H9 (cell line): ENCODE results near the gene UNC13D. TPM values are rescaled to one million over a fixed set of nuclear protein-coding genes. Genes with fewer than 3 reads are reported as not detected.

Experiments
- DNase-seq: peaks from one replicate; pipeline ENCODE4 v3.0.0-alpha.2; 2017
- H2AFZ ChIP-seq: one replicate; pipeline ENCODE4 v1.6.1; 2013; ENCODE audit warnings: mild to moderate bottlenecking, low read length, control low read depth, moderate library complexity
- H2AK5ac ChIP-seq: 2 replicates; pipeline ENCODE4 v1.6.1; 2013; ENCODE audit warnings: low read length, control low read depth, mixed read lengths; ENCODE audit not compliant: insufficient read length
- H2BK120ac ChIP-seq: one replicate; pipeline ENCODE4 v1.6.1; 2013; ENCODE audit warnings: low read depth, mild to moderate bottlenecking, low read length, control low read depth, inconsistent platforms; ENCODE audit not compliant: poor library complexity, severe bottlenecking
- H2BK12ac ChIP-seq: 2 replicates; pipeline ENCODE4 v1.6.1; 2013; ENCODE audit warnings: low read length, control low read depth, mixed read lengths, low read depth; ENCODE audit not compliant: insufficient read length
- H2BK15ac ChIP-seq: 2 replicates; pipeline ENCODE4 v1.6.1; 2013; ENCODE audit warnings: low read depth, low read length, control low read depth
- H2BK20ac ChIP-seq: one replicate; pipeline ENCODE4 v1.6.1; 2013; ENCODE audit warnings: low read depth, mild to moderate bottlenecking, low read length, control low read depth, inconsistent platforms; ENCODE audit not compliant: poor library complexity, severe bottlenecking
- H2BK5ac ChIP-seq: 2 replicates; pipeline ENCODE4 v1.6.1; 2013; ENCODE audit warnings: low read length, control low read depth, mixed read lengths; ENCODE audit not compliant: insufficient read length
- H3K14ac ChIP-seq: 2 replicates; pipeline ENCODE4 v1.6.1; 2013; ENCODE audit warnings: low read length, control low read depth; ENCODE audit not compliant: insufficient read depth
- H3K18ac ChIP-seq: 2 replicates; pipeline ENCODE4 v1.6.1; 2013; ENCODE audit warnings: low read depth, mild to moderate bottlenecking, mixed read lengths, low read length, control low read depth; ENCODE audit not compliant: insufficient read length
- H3K23ac ChIP-seq: 2 replicates; pipeline ENCODE4 v1.6.1; 2013; ENCODE audit warnings: low read length, control low read depth, mixed read lengths, low read depth; ENCODE audit not compliant: insufficient read length
- H3K23me2 ChIP-seq: 2 replicates; pipeline ENCODE4 v1.6.1; 2013; ENCODE audit warnings: low read depth, mild to moderate bottlenecking, mixed read lengths, low read length, control low read depth; ENCODE audit not compliant: insufficient read length, poor library complexity, severe bottlenecking
- H3K27ac ChIP-seq: 2 replicates; pipeline ENCODE4 v1.5.1; 2013; ENCODE audit warnings: low read length, control low read depth, mixed read lengths, low read depth; ENCODE audit not compliant: insufficient read length
- H3K27me3 ChIP-seq: 2 replicates; pipeline ENCODE4 v1.6.1; 2013; ENCODE audit warnings: low read length, control low read depth, inconsistent platforms; ENCODE audit not compliant: insufficient read depth
- H3K4ac ChIP-seq: 2 replicates; pipeline ENCODE4 v1.6.1; 2013; ENCODE audit warnings: low read depth, mild to moderate bottlenecking, control low read depth, inconsistent platforms, low read length, moderate library complexity
- H3K4me1 ChIP-seq: 2 replicates; pipeline ENCODE4 v1.6.1; 2013; ENCODE audit warnings: low read length, control low read depth, inconsistent platforms; ENCODE audit not compliant: insufficient read depth
- H3K4me2 ChIP-seq: 2 replicates; pipeline ENCODE4 v1.6.1; 2013; ENCODE audit warnings: low read length, control low read depth, mixed read lengths; ENCODE audit not compliant: insufficient read length, insufficient read depth
- H3K56ac ChIP-seq: 2 replicates; pipeline ENCODE4 v1.6.1; 2013; ENCODE audit warnings: low read depth, mild to moderate bottlenecking, mixed read lengths, low read length, control low read depth; ENCODE audit not compliant: insufficient read length
- H3K79me1 ChIP-seq: 2 replicates; pipeline ENCODE4 v1.6.1; 2013; ENCODE audit warnings: low read depth, mild to moderate bottlenecking, moderate library complexity, low read length, control low read depth, inconsistent platforms; ENCODE audit not compliant: insufficient read depth, poor library complexity, severe bottlenecking
- H3K79me2 ChIP-seq: 2 replicates; pipeline ENCODE4 v1.6.1; 2013; ENCODE audit warnings: low read length, control low read depth, inconsistent platforms; ENCODE audit not compliant: insufficient read depth
- H3K9ac ChIP-seq: 2 replicates; pipeline ENCODE4 v1.6.1; 2013; ENCODE audit warnings: low read length, control low read depth, mixed read lengths; ENCODE audit not compliant: insufficient read length; ENCODE audit errors: extremely low read depth
- H3K9me3 ChIP-seq: one replicate; pipeline ENCODE4 v1.6.1; 2013; ENCODE audit warnings: low read depth, low read length, inconsistent platforms; ENCODE audit not compliant: control insufficient read depth
- H3T11ph ChIP-seq: one replicate; pipeline ENCODE4 v1.6.1; 2013; ENCODE audit warnings: mild to moderate bottlenecking, low read length, control low read depth, inconsistent platforms
- H4K20me1 ChIP-seq: one replicate; pipeline ENCODE4 v1.6.1; 2013; ENCODE audit not compliant: control insufficient read depth, insufficient read length, insufficient read depth
- H4K5ac ChIP-seq: 2 replicates; pipeline ENCODE4 v1.6.1; 2013; ENCODE audit warnings: low read depth, mild to moderate bottlenecking, mixed read lengths, low read length, control low read depth; ENCODE audit not compliant: insufficient read length
- H4K8ac ChIP-seq: replicated peaks from 2 replicates; pipeline ENCODE4 v1.6.1; 2013; ENCODE audit warnings: low read length, control low read depth, mixed read lengths, low read depth; ENCODE audit not compliant: insufficient read length
- H4K91ac ChIP-seq: 2 replicates; pipeline ENCODE4 v1.6.1; 2013; ENCODE audit warnings: low read depth, mild to moderate bottlenecking, moderate library complexity, mixed read lengths, low read length, control low read depth; ENCODE audit not compliant: insufficient read length
- H3K27ac Mint-ChIP-seq, 3 experiments: 2 replicates in 2 of 3; 3 replicates in 1 of 3; pipeline ENCODE4 v1.8.0; 2020 to 2021; ENCODE audit warnings: mixed read lengths in 3 of 3, mild to moderate bottlenecking in 1 of 3, moderate library complexity in 1 of 3
- H3K27me3 Mint-ChIP-seq: 2 replicates; pipeline ENCODE4 v1.8.0; 2021; ENCODE audit warnings: low read depth, mild to moderate bottlenecking, moderate library complexity, mixed read lengths
- H3K36me3 Mint-ChIP-seq, 3 experiments: 2 replicates in 2 of 3; 3 replicates in 1 of 3; pipeline ENCODE4 v1.8.0; 2020 to 2021; ENCODE audit warnings: low read depth in 3 of 3, mixed read lengths in 3 of 3; ENCODE audit not compliant: insufficient read depth in 1 of 3
- H3K4me1 Mint-ChIP-seq, 2 experiments: 2 replicates each; pipeline ENCODE4 v1.8.0; 2020; ENCODE audit warnings: mixed read lengths in 2 of 2
- H3K4me3 Mint-ChIP-seq, 2 experiments: 2 replicates in 1 of 2; 3 replicates in 1 of 2; pipeline ENCODE4 v1.8.0; 2020 to 2021; ENCODE audit warnings: mild to moderate bottlenecking in 2 of 2, mixed read lengths in 2 of 2, moderate library complexity in 1 of 2
- H3K9me3 Mint-ChIP-seq, 2 experiments: 2 replicates in 1 of 2; 3 replicates in 1 of 2; pipeline ENCODE4 v1.8.0; 2020; ENCODE audit warnings: mild to moderate bottlenecking in 2 of 2, mixed read lengths in 2 of 2, moderate library complexity in 1 of 2
- CTCF ChIP-seq: fragments of 200-600 bp; sonication (generic); conservative IDR thresholded peaks from 3 replicates; pipeline ENCODE4 v1.8.0; 2021; ENCODE audit warnings: antibody characterized with exemption, mild to moderate bottlenecking
- WGBS: extraction: QIAGEN DNeasy Blood & Tissue Kit; methylation state at CpG from one replicate; pipeline ENCODE4 v1.1.7; 2013; ENCODE audit warnings: missing lambda C conversion rate, low lambda C conversion rate, mixed read lengths; ENCODE audit not compliant: insufficient read length; ENCODE audit errors: extremely low coverage; 5-methylcytosine and 5-hydroxymethylcytosine counted together
- total RNA-seq: library from RNA; stranded (reverse); gene quantifications from 2 replicates; pipeline ENCODE4 v1.2.1, GENCODE V29; 2021

Gene UNC13D
- total RNA-seq, 1 experiment from 2014 or later, result 6.3 TPM

GRCh38 chr17:75828076-75828400 is 16.2 kb downstream of the UNC13D start:
- Histone ChIP-seq H3K27me3 (no peaks in the 10 kb centered on the region), H3K18ac (no peak overlapping the region), H2BK15ac (no peak overlapping the region), H3K9ac (no peak overlapping the region), H3T11ph (no peak overlapping the region), H2AK5ac (no peak overlapping the region), H3K56ac (no peak overlapping the region), H3K27ac (no peak overlapping the region), H2BK20ac (no peak overlapping the region), H3K4me1 (no peaks in the 10 kb centered on the region; the same call in 1 of the 2 replicates), H3K79me2 (no peaks in the 10 kb centered on the region), H3K23me2 (no peaks in the 10 kb centered on the region), H4K91ac (no peak overlapping the region), H4K5ac (no peak overlapping the region), H3K4ac (no peak overlapping the region), H4K20me1 (no peaks in the 10 kb centered on the region), H4K8ac (no peak overlapping the region), H2BK12ac (no peak overlapping the region), H3K14ac (no peak overlapping the region), H2BK5ac (no peak overlapping the region), H2AFZ (no peak overlapping the region), H3K9me3 (no peaks in the 10 kb centered on the region), H3K79me1 (no peaks in the 10 kb centered on the region), H2BK120ac (no peak overlapping the region), H3K4me2 (no peak overlapping the region), H3K23ac (no peak overlapping the region)
- Mint-ChIP-seq H3K4me3 (peak overlapping the region; percentile 57 to 67), H3K9me3 (no peaks in the 10 kb centered on the region), H3K27ac (peak overlapping the region in 2 of 3 experiments; percentile 63 to 96; a peak in 3 of 7 replicates), H3K27me3 (no peaks in the 10 kb centered on the region), H3K36me3 (peaks cover 0 to 14% (median 11%) of the 10 kb centered on the region in 3 experiments; a peak in 6 of 7 replicates), H3K4me1 (peaks cover 23 to 30% of the 10 kb centered on the region in 2 experiments)
- no peak for DNase-seq
- TF ChIP-seq CTCF, result no peak
- WGBS, result no CpG with 5 or more reads among the region's 11 CpGs
